Diencephalon (tissue), 1 donor: ENCODE data around the gene IL27RA. TPM values are rescaled to one million over a fixed set of nuclear protein-coding genes. Genes with fewer than 3 reads are reported as not detected.

Source experiments
- total RNA-seq: library from RNA; depleted of rRNA; stranded (reverse); fragments of >200 nt; gene quantifications from one replicate; pipeline ENCODE4 v1.2.3, GENCODE V29; 2014

The IL27RA gene
- total RNA-seq = 3.9 TPM

DNA sequence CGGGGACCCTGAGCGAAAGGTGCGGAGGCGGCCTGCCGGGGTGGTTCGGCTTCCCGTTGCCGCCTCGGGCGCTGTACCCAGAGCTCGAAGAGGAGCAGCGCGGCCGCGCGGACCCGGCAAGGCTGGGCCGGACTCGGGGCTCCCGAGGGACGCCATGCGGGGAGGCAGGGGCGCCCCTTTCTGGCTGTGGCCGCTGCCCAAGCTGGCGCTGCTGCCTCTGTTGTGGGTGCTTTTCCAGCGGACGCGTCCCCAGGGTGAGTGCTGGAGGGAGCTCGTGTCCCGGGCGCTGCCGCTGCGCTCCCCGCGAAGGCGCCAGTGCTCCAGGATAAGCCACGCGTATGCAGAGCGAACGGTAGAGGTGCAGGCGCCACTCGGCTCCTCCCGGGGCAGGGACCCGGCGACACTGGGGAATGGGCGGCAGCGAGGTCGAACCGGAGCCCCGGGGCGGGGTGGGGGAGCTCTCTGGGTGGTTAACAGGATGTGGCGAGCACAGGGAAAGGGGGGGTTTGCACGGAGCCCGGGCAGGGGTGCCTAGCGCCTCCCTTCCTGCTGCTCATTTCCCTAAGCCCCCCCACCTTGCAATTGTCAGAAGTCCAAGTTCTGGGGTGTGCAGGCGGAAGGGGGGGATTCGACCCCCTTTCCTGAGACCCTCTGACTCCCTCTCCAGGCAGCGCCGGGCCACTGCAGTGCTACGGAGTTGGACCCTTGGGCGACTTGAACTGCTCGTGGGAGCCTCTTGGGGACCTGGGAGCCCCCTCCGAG lies at the start of gene IL27RA:
Gene IL27RA (plus strand): TSS at position 44 of the 762 bp plus-strand sequence. CDS start 111 bp downstream, at position 155.

GRCh38 chr19:14006085-14006765 lies 25.3 kb upstream of the IL27RA start, which contains the start of gene RFX1:
TSS of gene RFX1 (minus strand) at chr19:14006320. CDS start at chr19:13993843, 12,477 bp downstream.

DNA sequence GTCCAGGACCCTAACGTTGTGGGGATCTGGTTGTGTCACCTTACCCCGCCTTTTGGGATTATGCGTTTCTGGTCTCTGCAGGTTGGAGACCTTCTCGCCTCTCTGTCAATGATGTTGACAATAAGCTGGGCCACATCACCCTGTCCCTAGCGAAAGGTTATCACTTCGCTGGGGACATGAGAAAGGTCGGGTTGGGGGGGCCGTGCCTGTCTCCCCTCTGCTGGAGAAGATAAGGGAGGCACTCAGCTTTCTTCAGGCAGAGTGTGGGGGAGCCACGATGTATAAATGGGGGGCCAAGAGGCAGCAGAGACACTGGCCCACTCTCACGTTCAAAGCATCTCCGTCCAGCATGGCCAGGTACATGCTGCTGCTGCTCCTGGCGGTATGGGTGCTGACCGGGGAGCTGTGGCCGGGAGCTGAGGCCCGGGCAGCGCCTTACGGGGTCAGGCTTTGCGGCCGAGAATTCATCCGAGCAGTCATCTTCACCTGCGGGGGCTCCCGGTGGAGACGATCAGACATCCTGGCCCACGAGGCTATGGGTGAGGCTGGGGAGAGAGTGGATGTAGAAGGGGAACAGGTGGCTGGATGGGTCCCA lies 3.6 kb upstream of the IL27RA start, which contains the start of gene RLN3:
Gene RLN3 (plus strand): TSS at position 293 of the 595 bp plus-strand sequence. CDS start 57 bp downstream, at position 350.

GRCh38 chr19:14061751-14062557 lies 30.4 kb downstream of the IL27RA start, which contains the start of gene PALM3:
TSS of gene PALM3 (minus strand) at chr19:14062076. CDS start at chr19:14061980, 96 bp downstream.

GRCh38 chr19:14072535-14073260 lies 41.1 kb downstream of the IL27RA start, which contains the start of gene MISP3:
TSS of gene MISP3 (plus strand) at chr19:14072786. CDS start at chr19:14073310, 524 bp downstream.

GRCh38 chr19:14085309-14085995 lies 53.9 kb downstream of the IL27RA start, which contains the start of gene C19orf67:
TSS of gene C19orf67 (minus strand) at chr19:14085783. CDS start at chr19:14085627, 156 bp downstream.

DNA sequence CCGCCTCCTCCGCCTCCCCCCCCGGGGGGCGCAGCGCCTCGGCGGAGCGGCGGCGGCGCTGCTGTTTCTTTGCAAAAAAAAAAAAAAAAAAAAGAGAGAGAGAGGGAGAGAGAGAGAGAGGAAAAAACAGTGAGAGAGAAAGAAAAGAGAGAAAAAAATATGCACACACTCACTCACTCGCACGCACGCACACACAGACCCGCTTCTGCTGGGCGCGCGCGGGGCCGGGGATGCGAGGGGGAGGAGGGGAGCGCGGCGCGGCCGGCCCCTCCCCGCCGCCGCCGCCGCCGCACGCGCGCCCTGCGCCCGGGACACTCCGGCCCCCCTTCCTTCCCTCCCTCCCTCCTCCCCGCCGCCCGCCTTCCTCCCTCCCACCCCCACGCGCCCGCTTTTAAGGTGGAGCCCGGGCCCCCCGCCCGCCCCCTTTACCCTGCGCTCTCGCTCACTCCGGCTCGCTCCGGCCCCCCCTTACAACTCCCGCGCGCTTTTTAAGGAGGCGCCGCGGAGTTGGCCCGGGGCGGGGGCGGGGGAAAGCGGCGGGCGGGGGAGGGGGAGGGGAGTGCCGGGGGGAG lies 59.0 kb downstream of the IL27RA start, which contains the start of gene SAMD1:
Gene SAMD1 (minus strand): TSS at position 243 of the 572 bp plus-strand sequence.

Other genes starting within 250 kb of the IL27RA start
- 5.3 TPM for gene ZSWIM4, start 236.3 kb upstream of the IL27RA start, total RNA-seq
- 1.2 TPM for gene NANOS3, start 154.6 kb upstream of the IL27RA start, total RNA-seq
- 11.1 TPM for gene BRME1, start 125.6 kb upstream of the IL27RA start, total RNA-seq
- gene CC2D1A, start 125.6 kb upstream of the IL27RA start, total RNA-seq = 16.8 TPM
- 1.6 TPM for gene PODNL1, start 93.3 kb upstream of the IL27RA start, total RNA-seq
- gene DCAF15, start 79.3 kb upstream of the IL27RA start, total RNA-seq = 10.6 TPM
- 4.2 TPM for gene RFX1, start 25.4 kb upstream of the IL27RA start, total RNA-seq
- not detected for gene RLN3, start 3.6 kb upstream of the IL27RA start, total RNA-seq
- gene PALM3, start 30.3 kb downstream of the IL27RA start, total RNA-seq = 6.0 TPM
- gene MISP3, start 41.0 kb downstream of the IL27RA start, total RNA-seq = 1.8 TPM
- gene C19orf67, start 54.0 kb downstream of the IL27RA start, total RNA-seq = not detected
- gene SAMD1, start 59.0 kb downstream of the IL27RA start, total RNA-seq = 26.1 TPM
- gene PRKACA, start 86.0 kb downstream of the IL27RA start, total RNA-seq = 60.7 TPM
- 1.6 TPM for gene ASF1B, start 104.8 kb downstream of the IL27RA start, total RNA-seq
- gene ADGRL1, start 174.4 kb downstream of the IL27RA start, total RNA-seq = 95.7 TPM